MM.1S (cell line): ENCODE measurements around the gene JAG2.

ENCODE experiments used
- DNase-seq: peaks from one replicate; pipeline ENCODE4 v3.0.0-alpha.2; 2015
- H2AFZ ChIP-seq: fragments of 300-600 bp; sonication (generic); 2 replicates; pipeline ENCODE4 v1.6.0; 2016; ENCODE audit warnings: antibody characterized with exemption, low read length
- H3F3A ChIP-seq: fragments of 300-600 bp; sonication (generic); 2 replicates; pipeline ENCODE4 v1.6.1; 2016; ENCODE audit warnings: mild to moderate bottlenecking, antibody characterized with exemption, low read length, moderate library complexity, mixed read lengths; ENCODE audit not compliant: insufficient read depth
- H3K27ac ChIP-seq: fragments of 300-600 bp; sonication (generic); 2 replicates; pipeline ENCODE4 v1.5.1; 2016; ENCODE audit warnings: mild to moderate bottlenecking, low read length
- H3K27me3 ChIP-seq: fragments of 300-600 bp; sonication (generic); replicated peaks from 2 replicates; pipeline ENCODE4 v1.6.0; 2016; ENCODE audit warnings: low read length; ENCODE audit not compliant: insufficient read depth
- H3K36me3 ChIP-seq: fragments of 300-600 bp; sonication (generic); replicated peaks from 2 replicates; pipeline ENCODE4 v1.6.1; 2016; ENCODE audit warnings: mild to moderate bottlenecking, low read length, mixed read lengths; ENCODE audit not compliant: insufficient read depth
- H3K4me1 ChIP-seq: fragments of 300-600 bp; sonication (generic); 2 replicates; pipeline ENCODE4 v1.6.1; 2016; ENCODE audit warnings: low read length, mixed read lengths
- H3K4me2 ChIP-seq: fragments of 300-600 bp; sonication (generic); 2 replicates; pipeline ENCODE4 v1.6.0; 2016; ENCODE audit warnings: low read depth, low read length
- H3K4me3 ChIP-seq: fragments of 300-600 bp; sonication (generic); 2 replicates; pipeline ENCODE4 v1.5.1; 2016; ENCODE audit warnings: low read length, mixed read lengths
- H3K79me2 ChIP-seq: fragments of 300-600 bp; sonication (generic); 2 replicates; pipeline ENCODE4 v1.6.1; 2016; ENCODE audit warnings: mixed run types, low read length, mixed read lengths
- H3K9ac ChIP-seq: fragments of 300-600 bp; sonication (generic); 2 replicates; pipeline ENCODE4 v1.6.1; 2016; ENCODE audit warnings: low read length, mixed read lengths
- H3K9me2 ChIP-seq: fragments of 300-600 bp; sonication (generic); replicated peaks from 2 replicates; pipeline ENCODE4 v1.6.1; 2016; ENCODE audit warnings: mild to moderate bottlenecking, low read length, mixed read lengths; ENCODE audit not compliant: insufficient read depth
- H3K9me3 ChIP-seq: fragments of 300-600 bp; sonication (generic); replicated peaks from 2 replicates; pipeline ENCODE4 v1.6.1; 2016; ENCODE audit warnings: mild to moderate bottlenecking, low read length, mixed read lengths; ENCODE audit not compliant: insufficient read depth
- H4K20me1 ChIP-seq: fragments of 300-600 bp; sonication (generic); 2 replicates; pipeline ENCODE4 v1.6.1; 2016; ENCODE audit warnings: mild to moderate bottlenecking, low read length, moderate library complexity, mixed read lengths; ENCODE audit not compliant: insufficient read depth
- EZH2 ChIP-seq: fragments of 300-600 bp; sonication (generic); optimal IDR thresholded peaks from 2 replicates; pipeline ENCODE3; 2017; ENCODE audit warnings: low read depth, mild to moderate bottlenecking, antibody characterized with exemption, low read length, mixed read lengths
- EZH2phosphoT487 ChIP-seq: fragments of 300-600 bp; sonication (generic); IDR thresholded peaks from 2 replicates; pipeline ENCODE4 v1.6.1; 2018; ENCODE audit warnings: antibody characterized with exemption, low read length
- TF ChIP-seq, protein P1 (sequence below): fragments of 300-600 bp; sonication (generic); IDR thresholded peaks from 2 replicates; pipeline ENCODE4 v1.5.1; 2016; ENCODE audit warnings: antibody characterized with exemption, low read length, mixed read lengths

JAG2 gene

DNA sequence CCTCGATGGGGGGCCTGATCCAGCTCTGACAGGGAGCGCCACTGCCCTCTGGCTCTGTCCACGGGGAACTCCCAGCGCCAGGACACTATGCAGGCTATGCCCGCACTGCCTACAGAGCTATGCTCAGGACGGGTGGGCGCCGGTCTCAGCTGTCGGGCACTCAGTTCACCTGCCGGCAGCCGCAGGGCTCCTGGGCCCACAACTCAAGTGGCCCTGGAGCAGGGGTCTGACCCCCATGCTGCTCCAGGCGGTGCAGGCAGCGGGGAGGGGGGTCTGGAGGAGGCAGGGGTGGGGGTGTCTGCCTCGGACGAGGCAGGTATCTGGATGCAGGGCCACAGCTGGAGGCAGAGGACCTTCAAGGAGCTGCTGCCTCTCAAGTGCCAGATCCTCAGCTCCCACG lies 41.1 kb upstream of the JAG2 start:
- H3K36me3 ChIP-seq = no peaks in the 10 kb centered on the region
- H3K4me1 ChIP-seq = no peaks in the 10 kb centered on the region

DNA sequence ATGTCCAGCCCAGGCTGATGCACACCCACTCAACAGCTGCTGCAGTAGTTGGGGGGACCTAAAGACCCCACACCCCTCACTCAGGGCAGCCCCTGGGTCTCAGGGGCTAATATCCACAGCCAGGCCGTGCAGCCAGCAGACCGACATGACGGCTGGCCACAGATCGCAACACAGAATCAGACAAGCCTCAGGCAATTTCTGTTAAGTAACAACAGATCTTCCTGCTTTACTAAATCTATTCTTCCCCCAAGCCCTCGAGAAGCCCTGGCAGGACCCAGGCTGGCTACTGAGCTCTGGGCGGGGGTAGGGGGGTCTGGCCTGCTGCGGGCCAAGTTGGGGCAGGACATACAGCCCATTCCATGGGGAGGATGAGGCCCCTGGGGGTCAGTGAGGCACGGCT lies 40.5 kb upstream of the JAG2 start:
- H3K27ac ChIP-seq = no peak overlapping the region
- no peak overlapping the region for H3K9ac ChIP-seq
- TF ChIP-seq, protein P1, sequence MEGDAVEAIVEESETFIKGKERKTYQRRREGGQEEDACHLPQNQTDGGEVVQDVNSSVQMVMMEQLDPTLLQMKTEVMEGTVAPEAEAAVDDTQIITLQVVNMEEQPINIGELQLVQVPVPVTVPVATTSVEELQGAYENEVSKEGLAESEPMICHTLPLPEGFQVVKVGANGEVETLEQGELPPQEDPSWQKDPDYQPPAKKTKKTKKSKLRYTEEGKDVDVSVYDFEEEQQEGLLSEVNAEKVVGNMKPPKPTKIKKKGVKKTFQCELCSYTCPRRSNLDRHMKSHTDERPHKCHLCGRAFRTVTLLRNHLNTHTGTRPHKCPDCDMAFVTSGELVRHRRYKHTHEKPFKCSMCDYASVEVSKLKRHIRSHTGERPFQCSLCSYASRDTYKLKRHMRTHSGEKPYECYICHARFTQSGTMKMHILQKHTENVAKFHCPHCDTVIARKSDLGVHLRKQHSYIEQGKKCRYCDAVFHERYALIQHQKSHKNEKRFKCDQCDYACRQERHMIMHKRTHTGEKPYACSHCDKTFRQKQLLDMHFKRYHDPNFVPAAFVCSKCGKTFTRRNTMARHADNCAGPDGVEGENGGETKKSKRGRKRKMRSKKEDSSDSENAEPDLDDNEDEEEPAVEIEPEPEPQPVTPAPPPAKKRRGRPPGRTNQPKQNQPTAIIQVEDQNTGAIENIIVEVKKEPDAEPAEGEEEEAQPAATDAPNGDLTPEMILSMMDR = no peak
- TF ChIP-seq EZH2phosphoT487 (no peak), EZH2 (no peak)
- H3K4me1 ChIP-seq = no peaks in the 10 kb centered on the region
- no peaks in the 10 kb centered on the region for H3F3A ChIP-seq
- no peaks in the 10 kb centered on the region for H3K79me2 ChIP-seq
- H4K20me1 ChIP-seq = no peaks in the 10 kb centered on the region
- no peak overlapping the region for H2AFZ ChIP-seq
- no peaks in the 10 kb centered on the region for H3K9me3 ChIP-seq
- no peaks in the 10 kb centered on the region for H3K9me2 ChIP-seq
- H3K4me3 ChIP-seq = no peak overlapping the region
- no peak overlapping the region for H3K4me2 ChIP-seq
- DNase-seq = no peak
- H3K27me3 ChIP-seq = no peaks in the 10 kb centered on the region
- H3K36me3 ChIP-seq = no peaks in the 10 kb centered on the region

More for the DNA sequence above, 41.1 kb upstream of the JAG2 start:
- Histone ChIP-seq H3K9ac (no peak overlapping the region), H3K79me2 (no peaks in the 10 kb centered on the region), H3K27me3 (no peaks in the 10 kb centered on the region), H2AFZ (no peak overlapping the region), H3K4me2 (no peak overlapping the region), H3K9me3 (no peaks in the 10 kb centered on the region), H3K27ac (no peak overlapping the region), H3F3A (no peaks in the 10 kb centered on the region), H3K9me2 (no peaks in the 10 kb centered on the region), H3K4me3 (no peak overlapping the region), H4K20me1 (no peaks in the 10 kb centered on the region)
- DNase-seq = no peak
- TF ChIP-seq, protein P1 = no peak
- no peak for TF ChIP-seq EZH2phosphoT487
- no peak for TF ChIP-seq EZH2

DNA sequence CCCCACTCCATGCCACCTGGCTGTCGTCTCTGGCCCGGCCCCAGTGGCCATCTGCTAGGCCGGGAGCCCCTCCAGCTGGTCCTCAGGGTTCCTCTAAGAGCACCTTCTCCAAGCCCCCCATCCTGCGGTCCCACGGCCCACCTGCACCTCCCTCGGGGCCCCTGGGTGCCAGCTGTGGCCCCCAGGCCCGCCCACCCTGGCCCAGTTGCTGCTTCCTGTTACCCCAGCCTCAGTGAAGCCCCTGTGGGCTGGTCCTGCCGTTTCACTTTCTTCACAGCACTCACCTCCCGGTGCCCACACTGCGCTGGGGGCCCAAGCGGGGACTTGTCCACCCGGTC lies 40.1 kb upstream of the JAG2 start:
- no peaks in the 10 kb centered on the region for H3K9me3 ChIP-seq
- no peaks in the 10 kb centered on the region for H4K20me1 ChIP-seq
- no peak overlapping the region for H3K27ac ChIP-seq
- no peaks in the 10 kb centered on the region for H3K36me3 ChIP-seq
- no peak overlapping the region for H3K4me3 ChIP-seq
- H3K9ac ChIP-seq = no peak overlapping the region
- H3K79me2 ChIP-seq = no peaks in the 10 kb centered on the region
- no peaks in the 10 kb centered on the region for H3K4me1 ChIP-seq
- H2AFZ ChIP-seq = no peak overlapping the region
- H3K9me2 ChIP-seq = no peaks in the 10 kb centered on the region
- TF ChIP-seq, protein P1 = no peak
- TF ChIP-seq EZH2 = no peak
- no peak for TF ChIP-seq EZH2phosphoT487
- H3K4me2 ChIP-seq = no peak overlapping the region
- no peak for DNase-seq
- no peaks in the 10 kb centered on the region for H3K27me3 ChIP-seq
- H3F3A ChIP-seq = no peaks in the 10 kb centered on the region
